Retinal pigment epithelial cell (primary cell): Measurements from ENCODE around the gene BNIP2.

Source experiments
- DNase-seq: peaks from one replicate; pipeline ENCODE4 v3.0.0-alpha.2; 2010; ENCODE audit warnings: low read depth
- H3K4me3 ChIP-seq: 2 replicates; pipeline ENCODE4 v1.5.1; 2011; ENCODE audit warnings: mild to moderate bottlenecking, low read length, control low read depth, moderate library complexity
- TF ChIP-seq, protein P1 (sequence below): conservative IDR thresholded peaks from 2 replicates; pipeline ENCODE4 v1.5.1; 2011; ENCODE audit warnings: low read depth, low read length, control low read depth, inconsistent platforms

BNIP2 gene

DNA sequence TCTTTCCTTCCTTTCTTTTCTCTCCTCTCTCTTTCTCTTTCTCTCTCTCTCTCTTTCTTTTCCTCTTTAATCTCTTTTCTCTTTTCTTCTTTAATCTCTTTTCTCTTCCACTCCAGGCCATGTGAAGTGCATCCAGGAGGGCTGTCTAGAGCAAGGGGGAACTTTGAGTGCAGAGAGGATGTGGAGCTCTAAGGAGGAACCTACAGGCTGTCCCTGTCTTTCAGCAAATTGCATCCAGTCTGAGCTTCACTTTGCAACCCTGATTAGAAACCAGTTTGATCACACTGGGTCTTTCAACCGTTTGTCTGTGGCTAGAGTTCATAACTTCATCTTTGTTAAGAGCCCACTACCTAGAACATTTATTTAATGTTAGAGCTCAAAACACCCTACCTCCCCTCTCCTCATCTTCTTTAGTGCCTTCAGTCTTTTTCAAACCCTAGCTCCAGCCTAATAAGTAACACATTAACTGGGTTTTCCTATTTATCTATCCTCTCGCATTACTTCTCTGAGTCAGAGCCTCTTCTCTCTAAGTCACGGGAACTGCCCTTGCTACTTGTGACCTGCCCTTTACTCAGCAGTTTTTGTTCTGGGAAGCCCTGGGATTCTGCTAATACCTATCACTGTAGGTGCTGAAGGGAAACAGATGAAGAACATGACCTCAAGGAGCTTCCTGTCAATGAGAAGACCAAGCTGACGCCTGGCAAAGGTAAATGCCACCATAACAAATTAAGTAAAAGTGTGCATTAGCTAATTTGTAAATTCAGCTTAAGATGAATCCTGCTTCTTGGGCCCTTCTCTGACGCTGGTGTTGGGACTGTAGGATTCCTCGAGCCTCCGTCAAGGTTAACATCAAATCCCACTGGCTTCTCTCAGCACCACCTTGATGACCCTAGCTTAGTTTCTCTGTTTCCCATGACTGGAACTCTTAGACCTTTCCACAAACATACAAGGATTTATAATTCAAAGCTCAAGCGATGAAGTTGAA, 77.6 kb downstream of the BNIP2 start, which contains the start of gene GCNT3:
Gene GCNT3 (plus strand): TSS at position 508 of the 985 bp plus-strand sequence. CDS start 6,456 bp downstream, outside the sequence.
- H3K4me3 ChIP-seq = no peak within 1 kb of the TSS
- DNase-seq = no peak
- TF ChIP-seq, protein P1, sequence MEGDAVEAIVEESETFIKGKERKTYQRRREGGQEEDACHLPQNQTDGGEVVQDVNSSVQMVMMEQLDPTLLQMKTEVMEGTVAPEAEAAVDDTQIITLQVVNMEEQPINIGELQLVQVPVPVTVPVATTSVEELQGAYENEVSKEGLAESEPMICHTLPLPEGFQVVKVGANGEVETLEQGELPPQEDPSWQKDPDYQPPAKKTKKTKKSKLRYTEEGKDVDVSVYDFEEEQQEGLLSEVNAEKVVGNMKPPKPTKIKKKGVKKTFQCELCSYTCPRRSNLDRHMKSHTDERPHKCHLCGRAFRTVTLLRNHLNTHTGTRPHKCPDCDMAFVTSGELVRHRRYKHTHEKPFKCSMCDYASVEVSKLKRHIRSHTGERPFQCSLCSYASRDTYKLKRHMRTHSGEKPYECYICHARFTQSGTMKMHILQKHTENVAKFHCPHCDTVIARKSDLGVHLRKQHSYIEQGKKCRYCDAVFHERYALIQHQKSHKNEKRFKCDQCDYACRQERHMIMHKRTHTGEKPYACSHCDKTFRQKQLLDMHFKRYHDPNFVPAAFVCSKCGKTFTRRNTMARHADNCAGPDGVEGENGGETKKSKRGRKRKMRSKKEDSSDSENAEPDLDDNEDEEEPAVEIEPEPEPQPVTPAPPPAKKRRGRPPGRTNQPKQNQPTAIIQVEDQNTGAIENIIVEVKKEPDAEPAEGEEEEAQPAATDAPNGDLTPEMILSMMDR = no peak

DNA sequence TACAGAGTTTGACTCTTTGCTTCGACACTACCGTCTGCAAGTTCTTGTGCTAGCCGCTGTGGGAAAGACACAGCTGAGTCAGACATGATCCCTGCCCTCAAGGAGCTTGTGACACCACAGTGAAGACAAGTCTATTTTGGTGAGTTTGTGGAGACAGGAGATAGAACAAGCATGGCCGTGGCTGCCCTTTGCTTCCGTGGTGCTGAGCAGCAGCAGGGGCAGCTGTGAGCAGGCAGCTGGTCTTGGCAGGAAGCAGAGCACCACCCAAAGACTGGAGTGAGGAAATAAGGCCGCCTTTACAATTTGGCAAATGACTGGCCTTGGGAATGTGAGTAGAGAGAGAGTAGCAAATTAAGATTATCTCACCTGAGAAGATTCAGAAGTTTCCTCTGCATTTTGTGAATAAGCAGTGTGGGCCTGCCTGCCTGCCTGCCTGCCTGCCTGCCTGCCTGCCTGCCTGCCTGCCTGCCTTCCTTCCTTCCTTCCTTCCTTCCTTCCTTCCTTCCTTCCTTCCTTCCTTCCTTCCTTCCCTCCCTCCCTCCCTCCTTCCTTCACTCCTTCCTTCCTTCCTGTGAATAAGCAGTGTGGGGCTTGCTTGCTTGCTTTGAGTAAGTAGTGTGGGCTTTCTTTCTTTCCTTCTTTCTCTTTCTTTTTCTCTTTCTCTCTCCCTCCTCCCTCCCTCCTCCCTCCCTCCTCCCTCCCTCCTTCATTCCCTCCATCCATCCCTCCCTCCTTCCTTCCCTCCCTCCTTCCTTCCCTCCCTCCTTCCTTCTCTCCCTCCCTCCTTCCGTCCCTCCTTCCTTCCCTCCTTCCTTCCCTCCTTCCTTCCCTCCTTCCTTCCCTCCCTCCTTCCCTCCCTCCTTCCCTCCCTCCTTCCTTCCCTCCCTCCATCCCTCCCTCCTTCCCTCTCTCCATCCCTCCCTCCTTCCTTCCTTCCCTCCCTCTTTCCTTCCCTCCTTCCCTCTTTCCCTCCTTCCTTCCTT, 79.1 kb downstream of the BNIP2 start:
- DNase-seq = no peak
- TF ChIP-seq, protein P1 = no peak
- H3K4me3 ChIP-seq = no peak overlapping the region
